ENCODE results near the gene ATXN2L.
A peak's percentile ranks its signal among the peaks of the same experiment; 100 is the strongest.

ATXN2L gene

DNA sequence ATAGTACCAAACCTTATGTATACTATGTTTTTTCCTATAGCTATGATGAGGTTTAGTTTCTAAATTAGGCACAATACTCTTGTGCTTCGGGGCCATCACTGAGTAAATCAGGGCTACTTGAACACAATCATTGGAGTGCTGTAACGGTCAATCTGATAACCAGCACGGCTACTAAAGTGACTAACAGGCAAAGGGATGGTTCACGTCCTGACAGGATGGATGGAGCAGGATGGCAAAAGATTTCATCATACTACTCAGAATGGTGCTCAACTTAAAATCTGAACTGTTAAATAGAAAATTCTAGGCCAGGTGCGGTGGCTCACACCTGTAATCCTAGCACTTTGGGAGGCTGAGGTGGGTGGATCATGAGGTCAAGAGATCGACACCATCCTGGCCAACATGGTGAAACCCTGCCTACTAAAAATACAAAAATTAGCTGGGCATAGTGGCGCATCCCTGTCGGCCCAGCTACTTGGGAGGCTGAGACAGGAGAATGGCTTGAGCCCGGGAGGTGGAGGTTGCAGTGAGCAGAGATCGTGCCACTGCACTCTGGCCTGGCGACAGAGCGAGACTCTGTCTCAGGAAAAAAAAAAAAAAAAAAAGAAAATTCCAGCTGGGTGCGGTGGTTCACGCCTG, 16.3 kb downstream of the ATXN2L start:
- no peak overlapping the region for H3K23ac ChIP-seq (ENCODE audit: low read depth, low read length, poor library complexity)
- H3K4ac ChIP-seq (ENCODE audit: low read length), result no peak overlapping the region
- no peak overlapping the region for H2BK5ac ChIP-seq (ENCODE audit: low read length)
- H3K4me2 ChIP-seq (ENCODE audit: insufficient read depth, low read length, poor library complexity, severe bottlenecking), result no peak overlapping the region
- WGBS, 2 donors (ENCODE audit: extremely low coverage in 2 of 2, insufficient read length in 2 of 2, insufficient replicate concordance in 1 of 2), result no CpG with 5 or more reads among the region's 14 CpGs
- H2AK5ac ChIP-seq (ENCODE audit: low read depth, low read length), result no peak overlapping the region
- no peak overlapping the region for H3K9ac ChIP-seq (ENCODE audit: low read depth, low read length, poor library complexity)
- H3K79me1 ChIP-seq (ENCODE audit: low read depth, low read length), result peaks cover 5% of the 10 kb centered on the region
- no peak overlapping the region for H3K4me3 ChIP-seq (ENCODE audit: low read length in 2 of 2)
- no peak for DNase-seq (ENCODE audit: low spot score)
- peak overlapping the region; percentile 65 for H4K8ac ChIP-seq (ENCODE audit: low read depth, low read length)
- no peak overlapping the region for H2BK12ac ChIP-seq (ENCODE audit: low read length)
- no peak overlapping the region for H2BK15ac ChIP-seq (ENCODE audit: low read length)
- H3K27me3 ChIP-seq (ENCODE audit: control insufficient read depth in 3 of 3, insufficient read depth in 3 of 3, low read depth in 1 of 3, low read length in 3 of 3), result no peaks in the 10 kb centered on the region
- H3K18ac ChIP-seq (ENCODE audit: low read length), result no peak overlapping the region
- no peak overlapping the region for H3K27ac ChIP-seq (replicated peaks; ENCODE audit: low read length)
- H3K4me1 ChIP-seq (ENCODE audit: control insufficient read depth in 2 of 2, insufficient read depth in 1 of 2, low read depth in 1 of 2, low read length in 2 of 2), result no peaks in the 10 kb centered on the region
- H3K9me3 ChIP-seq (replicated peaks in 1 of 2; ENCODE audit: control insufficient read depth in 2 of 2, insufficient read depth in 1 of 2, low read depth in 1 of 2, low read length in 2 of 2), result no peaks in the 10 kb centered on the region
- H2AFZ ChIP-seq (ENCODE audit: low read length), result no peak overlapping the region
- H4K91ac ChIP-seq (ENCODE audit: low read depth, low read length, poor library complexity), result no peak overlapping the region
- no peak overlapping the region for H3K14ac ChIP-seq (ENCODE audit: low read length)
- H2BK120ac ChIP-seq (ENCODE audit: low read depth, low read length), result no peak overlapping the region
- peaks cover 58 to 81% of the 10 kb centered on the region in 2 donors for H3K36me3 ChIP-seq (replicated peaks in 1 of 2; ENCODE audit: control insufficient read depth in 2 of 2, insufficient read depth in 2 of 2, low read length in 2 of 2)

DNA sequence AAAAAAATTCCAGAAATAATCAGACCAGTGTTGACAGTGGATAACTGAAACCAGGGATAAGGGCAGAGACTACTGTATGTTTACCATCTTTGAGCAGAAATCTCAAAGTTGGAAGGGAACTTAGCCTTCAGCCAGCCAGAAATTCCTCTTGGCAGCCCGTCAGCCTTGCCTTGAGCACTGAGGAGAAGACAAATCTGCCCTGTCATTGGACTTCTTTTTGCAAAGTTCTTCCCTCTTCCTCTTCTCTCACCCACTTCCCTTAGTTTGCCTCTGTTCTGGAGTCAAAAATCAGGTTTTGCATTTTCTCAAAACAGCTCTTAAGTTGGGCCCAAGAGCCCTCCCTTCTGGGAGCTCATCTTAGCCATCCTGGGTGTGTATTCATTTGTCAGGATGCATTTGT, 17.1 kb downstream of the ATXN2L start:
- Histone ChIP-seq H3K36me3 (replicated peaks in 1 of 2; ENCODE audit: control insufficient read depth in 2 of 2, insufficient read depth in 2 of 2, low read length in 2 of 2) (peaks cover 58 to 81% of the 10 kb centered on the region in 2 donors), H3K4me3 (ENCODE audit: low read length in 2 of 2) (no peak overlapping the region), H3K27ac (replicated peaks; ENCODE audit: low read length) (no peak overlapping the region), H3K4me1 (ENCODE audit: control insufficient read depth in 2 of 2, insufficient read depth in 1 of 2, low read depth in 1 of 2, low read length in 2 of 2) (peaks cover under 1 to 2% of the 10 kb centered on the region in 2 donors), H4K91ac (ENCODE audit: low read depth, low read length, poor library complexity) (no peak overlapping the region), H3K4ac (ENCODE audit: low read length) (no peak overlapping the region), H3K27me3 (ENCODE audit: control insufficient read depth in 3 of 3, insufficient read depth in 3 of 3, low read depth in 1 of 3, low read length in 3 of 3) (no peaks in the 10 kb centered on the region), H2BK5ac (ENCODE audit: low read length) (no peak overlapping the region), H3K9ac (ENCODE audit: low read depth, low read length, poor library complexity) (no peak overlapping the region), H3K23ac (ENCODE audit: low read depth, low read length, poor library complexity) (no peak overlapping the region), H2BK12ac (ENCODE audit: low read length) (no peak overlapping the region), H3K14ac (ENCODE audit: low read length) (no peak overlapping the region), H3K9me3 (replicated peaks in 1 of 2; ENCODE audit: control insufficient read depth in 2 of 2, insufficient read depth in 1 of 2, low read depth in 1 of 2, low read length in 2 of 2) (no peaks in the 10 kb centered on the region), H2AFZ (ENCODE audit: low read length) (no peak overlapping the region), H4K8ac (ENCODE audit: low read depth, low read length) (no peak overlapping the region), H2BK15ac (ENCODE audit: low read length) (no peak overlapping the region), H3K4me2 (ENCODE audit: insufficient read depth, low read length, poor library complexity, severe bottlenecking) (no peak overlapping the region), H3K79me1 (ENCODE audit: low read depth, low read length) (peaks cover 6% of the 10 kb centered on the region), H2AK5ac (ENCODE audit: low read depth, low read length) (no peak overlapping the region), H2BK120ac (ENCODE audit: low read depth, low read length) (no peak overlapping the region), H3K18ac (ENCODE audit: low read length) (no peak overlapping the region)
- DNase-seq (ENCODE audit: low spot score), result no peak
- no CpG with 5 or more reads among the region's 1 CpG for WGBS, 2 donors (ENCODE audit: extremely low coverage in 2 of 2, insufficient read length in 2 of 2, insufficient replicate concordance in 1 of 2)

GRCh38 chr16:28842696-28843095, 19.9 kb downstream of the ATXN2L start:
- no peak overlapping the region for H2BK5ac ChIP-seq (ENCODE audit: low read length)
- H2AK5ac ChIP-seq (ENCODE audit: low read depth, low read length), result no peak overlapping the region
- no peak overlapping the region for H3K23ac ChIP-seq (ENCODE audit: low read depth, low read length, poor library complexity)
- H3K4me3 ChIP-seq (ENCODE audit: low read length in 2 of 2), result no peak overlapping the region
- no peak overlapping the region for H2AFZ ChIP-seq (ENCODE audit: low read length)
- no peak overlapping the region for H2BK12ac ChIP-seq (ENCODE audit: low read length)
- peaks cover 40 to 60% of the 10 kb centered on the region in 2 donors for H3K36me3 ChIP-seq (replicated peaks in 1 of 2; ENCODE audit: control insufficient read depth in 2 of 2, insufficient read depth in 2 of 2, low read length in 2 of 2)
- no peak overlapping the region for H2BK120ac ChIP-seq (ENCODE audit: low read depth, low read length)
- H3K27me3 ChIP-seq (ENCODE audit: control insufficient read depth in 3 of 3, insufficient read depth in 3 of 3, low read depth in 1 of 3, low read length in 3 of 3), result no peaks in the 10 kb centered on the region
- no peak overlapping the region for H3K9ac ChIP-seq (ENCODE audit: low read depth, low read length, poor library complexity)
- no peak overlapping the region for H3K27ac ChIP-seq (replicated peaks; ENCODE audit: low read length)
- H3K14ac ChIP-seq (ENCODE audit: low read length), result no peak overlapping the region
- H4K91ac ChIP-seq (ENCODE audit: low read depth, low read length, poor library complexity), result no peak overlapping the region
- no peak for DNase-seq (ENCODE audit: low spot score)
- no CpG with 5 or more reads among the region's 7 CpGs for WGBS, 2 donors (ENCODE audit: extremely low coverage in 2 of 2, insufficient read length in 2 of 2, insufficient replicate concordance in 1 of 2)
- H3K9me3 ChIP-seq (replicated peaks in 1 of 2; ENCODE audit: control insufficient read depth in 2 of 2, insufficient read depth in 1 of 2, low read depth in 1 of 2, low read length in 2 of 2), result no peaks in the 10 kb centered on the region
- no peak overlapping the region for H3K4ac ChIP-seq (ENCODE audit: low read length)
- H3K4me1 ChIP-seq (ENCODE audit: control insufficient read depth in 2 of 2, insufficient read depth in 1 of 2, low read depth in 1 of 2, low read length in 2 of 2), result peaks cover 10 to 13% of the 10 kb centered on the region in 2 donors
- no peak overlapping the region for H3K4me2 ChIP-seq (ENCODE audit: insufficient read depth, low read length, poor library complexity, severe bottlenecking)
- H4K8ac ChIP-seq (ENCODE audit: low read depth, low read length), result no peak overlapping the region
- peaks cover 17% of the 10 kb centered on the region for H3K79me1 ChIP-seq (ENCODE audit: low read depth, low read length)
- H3K18ac ChIP-seq (ENCODE audit: low read length), result no peak overlapping the region
- no peak overlapping the region for H2BK15ac ChIP-seq (ENCODE audit: low read length)

GRCh38 chr16:28843766-28844165, 21.0 kb downstream of the ATXN2L start:
- no peak overlapping the region for H3K4me3 ChIP-seq (ENCODE audit: low read length in 2 of 2)

More at GRCh38 chr16:28843766-28844165, 21.0 kb downstream of the ATXN2L start:
- WGBS, 2 donors (ENCODE audit: extremely low coverage in 2 of 2, insufficient read length in 2 of 2, insufficient replicate concordance in 1 of 2), result no CpG with 5 or more reads among the region's 12 CpGs
- no peak overlapping the region for H3K27ac ChIP-seq (replicated peaks; ENCODE audit: low read length)
- H3K79me1 ChIP-seq (ENCODE audit: low read depth, low read length), result peaks cover 17% of the 10 kb centered on the region
- H3K14ac ChIP-seq (ENCODE audit: low read length), result no peak overlapping the region
- peaks cover 34 to 50% of the 10 kb centered on the region in 2 donors for H3K36me3 ChIP-seq (replicated peaks in 1 of 2; ENCODE audit: control insufficient read depth in 2 of 2, insufficient read depth in 2 of 2, low read length in 2 of 2)
- H2AFZ ChIP-seq (ENCODE audit: low read length), result no peak overlapping the region
- no peak overlapping the region for H2AK5ac ChIP-seq (ENCODE audit: low read depth, low read length)
- H2BK12ac ChIP-seq (ENCODE audit: low read length), result no peak overlapping the region
- H3K27me3 ChIP-seq (ENCODE audit: control insufficient read depth in 3 of 3, insufficient read depth in 3 of 3, low read depth in 1 of 3, low read length in 3 of 3), result no peaks in the 10 kb centered on the region
- H3K4me1 ChIP-seq (ENCODE audit: control insufficient read depth in 2 of 2, insufficient read depth in 1 of 2, low read depth in 1 of 2, low read length in 2 of 2), result peaks cover 10 to 13% of the 10 kb centered on the region in 2 donors
- H4K8ac ChIP-seq (ENCODE audit: low read depth, low read length), result no peak overlapping the region
- no peak overlapping the region for H3K4me2 ChIP-seq (ENCODE audit: insufficient read depth, low read length, poor library complexity, severe bottlenecking)
- H3K23ac ChIP-seq (ENCODE audit: low read depth, low read length, poor library complexity), result peak overlapping the region; percentile 6
- no peak overlapping the region for H3K4ac ChIP-seq (ENCODE audit: low read length)
- H3K9ac ChIP-seq (ENCODE audit: low read depth, low read length, poor library complexity), result no peak overlapping the region
- no peak for DNase-seq (ENCODE audit: low spot score)
- no peak overlapping the region for H3K18ac ChIP-seq (ENCODE audit: low read length)
- no peak overlapping the region for H2BK120ac ChIP-seq (ENCODE audit: low read depth, low read length)
- H3K9me3 ChIP-seq (replicated peaks in 1 of 2; ENCODE audit: control insufficient read depth in 2 of 2, insufficient read depth in 1 of 2, low read depth in 1 of 2, low read length in 2 of 2), result no peaks in the 10 kb centered on the region
- no peak overlapping the region for H2BK15ac ChIP-seq (ENCODE audit: low read length)
- H2BK5ac ChIP-seq (ENCODE audit: low read length), result no peak overlapping the region
- H4K91ac ChIP-seq (ENCODE audit: low read depth, low read length, poor library complexity), result no peak overlapping the region

All from neuronal stem cell (in vitro differentiated cells).